Fibroblast of skin of right biceps (primary cell): ENCODE results near the gene NMNAT2.
A peak's percentile ranks its signal among the peaks of the same experiment; 100 is the strongest.
"Not testable (repeated sequence)": the region's sequence is repeated elsewhere in the genome, so short reads cannot be mapped to it uniquely, and the experiment has no call there.

Source experiments
- DNase-seq: peaks from one replicate; pipeline ENCODE4 v3.0.0-alpha.2; 2013

NMNAT2 gene

GRCh38 chr1:183255073-183255472 is 163.1 kb downstream of the NMNAT2 start:
- no peak for DNase-seq

- DNase-seq = no peak
These were observed 166.2 kb downstream of the NMNAT2 start for GRCh38 chr1:183251959-183252450.

- no peak for DNase-seq
These were observed 166.8 kb downstream of the NMNAT2 start for GRCh38 chr1:183251101-183251958.

- no peak for DNase-seq
These were observed 168.2 kb downstream of the NMNAT2 start for GRCh38 chr1:183249941-183250452.

- DNase-seq = no peak
These were observed 169.0 kb downstream of the NMNAT2 start for GRCh38 chr1:183248989-183249691.

- DNase-seq = no peak
These were observed 170.2 kb downstream of the NMNAT2 start for GRCh38 chr1:183247931-183248330.

- no peak for DNase-seq
These were observed 170.7 kb downstream of the NMNAT2 start for GRCh38 chr1:183247484-183247883.

GRCh38 chr1:183247066-183247465 is 171.1 kb downstream of the NMNAT2 start:
- DNase-seq = no peak

GRCh38 chr1:183246436-183246835 is 171.7 kb downstream of the NMNAT2 start:
- no peak for DNase-seq

GRCh38 chr1:183245357-183245756 is 172.8 kb downstream of the NMNAT2 start:
- DNase-seq = no peak

- peak; percentile 84 for DNase-seq
These were observed 173.7 kb downstream of the NMNAT2 start for GRCh38 chr1:183244466-183244865.

- no peak for DNase-seq
These were observed 174.8 kb downstream of the NMNAT2 start for GRCh38 chr1:183243161-183244050.

- DNase-seq = no peak
These were observed 175.6 kb downstream of the NMNAT2 start for GRCh38 chr1:183242556-183242955.

GRCh38 chr1:183241471-183241870 is 176.7 kb downstream of the NMNAT2 start:
- DNase-seq = peak; percentile 31

- not testable (repeated sequence) for DNase-seq
These were observed 177.3 kb downstream of the NMNAT2 start for GRCh38 chr1:183240853-183241252.

- DNase-seq = no peak
These were observed 177.7 kb downstream of the NMNAT2 start for GRCh38 chr1:183240526-183240825.

- no peak for DNase-seq
These were observed 178.2 kb downstream of the NMNAT2 start for GRCh38 chr1:183239793-183240525.

GRCh38 chr1:183239220-183239742 is 178.9 kb downstream of the NMNAT2 start:
- DNase-seq = no peak

- DNase-seq = peak; percentile 73
These were observed 180.1 kb downstream of the NMNAT2 start for GRCh38 chr1:183238071-183238470.

- DNase-seq = no peak
These were observed 181.1 kb downstream of the NMNAT2 start for GRCh38 chr1:183237046-183237445.

- no peak for DNase-seq
These were observed 181.9 kb downstream of the NMNAT2 start for GRCh38 chr1:183236158-183236725.

GRCh38 chr1:183235503-183235902 is 182.7 kb downstream of the NMNAT2 start:
- DNase-seq = no peak
